Activated T-cell treated with anti-CD3 and anti-CD28 coated beads, Interleukin-2, amount 50 U/mL, for 72 hours (primary cell): Measurements from ENCODE around the gene FANCC. TPM values are rescaled to one million over a fixed set of nuclear protein-coding genes. Genes with fewer than 3 reads are reported as not detected.

Experiments
- ATAC-seq, 2 donors: fragments of 150-1000 bp; cut with Tn5 transposase; replicated peaks in 1 of 2; 2 replicates each; pipeline ENCODE4 v1.10.0; 2021; ENCODE audit warnings: moderate library complexity in 2 of 2, mild to moderate bottlenecking in 1 of 2
- DNase-seq, 2 donors: peaks; one replicate each; pipeline ENCODE4 v3.0.0; 2021 to 2022; ENCODE audit warnings: mixed read lengths in 1 of 2
- H3K27ac Mint-ChIP-seq: one replicate; pipeline ENCODE4 v1.8.0; 2022; ENCODE audit warnings: mild to moderate bottlenecking, moderate library complexity, mixed read lengths
- H3K27me3 Mint-ChIP-seq: one replicate; pipeline ENCODE4 v1.8.0; 2022; ENCODE audit warnings: low read depth, mixed read lengths
- H3K36me3 Mint-ChIP-seq, 2 donors: one replicate each; pipeline ENCODE4 v1.8.0; 2022; ENCODE audit warnings: mixed read lengths in 2 of 2, mild to moderate bottlenecking in 1 of 2; ENCODE audit not compliant: insufficient read depth in 2 of 2
- H3K4me1 Mint-ChIP-seq: one replicate; pipeline ENCODE4 v1.8.0; 2022; ENCODE audit warnings: low read depth, mixed read lengths
- H3K4me3 Mint-ChIP-seq, 2 donors: one replicate each; pipeline ENCODE4 v1.8.0; 2022; ENCODE audit warnings: mild to moderate bottlenecking in 2 of 2, mixed read lengths in 2 of 2, moderate library complexity in 2 of 2
- H3K9me3 Mint-ChIP-seq, 2 donors: one replicate each; pipeline ENCODE4 v1.8.0; 2022; ENCODE audit warnings: mixed read lengths in 2 of 2
- total RNA-seq, 2 donors: library from RNA; stranded (reverse); gene quantifications; one replicate each; pipeline ENCODE4 v1.2.3, GENCODE V29; 2022

FANCC gene
- total RNA-seq, 2 donors from 2014 or later: 13.6 to 15.6 TPM

GRCh38 chr9:95061916-95062595 is 255.5 kb downstream of the FANCC start:
- ATAC-seq (no peak), DNase-seq (no peak)
- no peaks in the 10 kb centered on the region for H3K36me3 Mint-ChIP-seq
- no peaks in the 10 kb centered on the region for H3K9me3 Mint-ChIP-seq
- no peak overlapping the region for H3K4me3 Mint-ChIP-seq
- H3K27ac Mint-ChIP-seq: no peak overlapping the region
- no peaks in the 10 kb centered on the region for H3K4me1 Mint-ChIP-seq
- no peaks in the 10 kb centered on the region for H3K27me3 Mint-ChIP-seq

GRCh38 chr9:95060916-95061315 is 256.6 kb downstream of the FANCC start:
- Mint-ChIP-seq H3K27me3 (no peaks in the 10 kb centered on the region), H3K9me3 (no peaks in the 10 kb centered on the region), H3K27ac (no peak overlapping the region), H3K36me3 (no peaks in the 10 kb centered on the region), H3K4me1 (no peaks in the 10 kb centered on the region), H3K4me3 (no peak overlapping the region)
- ATAC-seq (no peak), DNase-seq (no peak)

GRCh38 chr9:95060234-95060633 is 257.3 kb downstream of the FANCC start:
- Mint-ChIP-seq H3K27me3 (no peaks in the 10 kb centered on the region), H3K27ac (no peak overlapping the region), H3K9me3 (no peaks in the 10 kb centered on the region), H3K4me3 (no peak overlapping the region), H3K4me1 (no peaks in the 10 kb centered on the region), H3K36me3 (no peaks in the 10 kb centered on the region)
- no peak for DNase-seq
- ATAC-seq: no peak

- no peaks in the 10 kb centered on the region for H3K9me3 Mint-ChIP-seq
- ATAC-seq (no peak), DNase-seq (no peak)
- H3K27ac Mint-ChIP-seq: no peak overlapping the region
- no peaks in the 10 kb centered on the region for H3K36me3 Mint-ChIP-seq
- no peaks in the 10 kb centered on the region for H3K27me3 Mint-ChIP-seq
- H3K4me3 Mint-ChIP-seq: no peak overlapping the region
- no peaks in the 10 kb centered on the region for H3K4me1 Mint-ChIP-seq
Observed at GRCh38 chr9:95058795-95059386, 258.6 kb downstream of the FANCC start.

- ATAC-seq (no peak), DNase-seq (no peak)
- Mint-ChIP-seq H3K27me3 (no peaks in the 10 kb centered on the region), H3K9me3 (no peaks in the 10 kb centered on the region), H3K4me3 (no peak overlapping the region), H3K27ac (no peak overlapping the region), H3K36me3 (no peaks in the 10 kb centered on the region), H3K4me1 (no peaks in the 10 kb centered on the region)
Observed at GRCh38 chr9:95058121-95058785, 259.3 kb downstream of the FANCC start.

DNA sequence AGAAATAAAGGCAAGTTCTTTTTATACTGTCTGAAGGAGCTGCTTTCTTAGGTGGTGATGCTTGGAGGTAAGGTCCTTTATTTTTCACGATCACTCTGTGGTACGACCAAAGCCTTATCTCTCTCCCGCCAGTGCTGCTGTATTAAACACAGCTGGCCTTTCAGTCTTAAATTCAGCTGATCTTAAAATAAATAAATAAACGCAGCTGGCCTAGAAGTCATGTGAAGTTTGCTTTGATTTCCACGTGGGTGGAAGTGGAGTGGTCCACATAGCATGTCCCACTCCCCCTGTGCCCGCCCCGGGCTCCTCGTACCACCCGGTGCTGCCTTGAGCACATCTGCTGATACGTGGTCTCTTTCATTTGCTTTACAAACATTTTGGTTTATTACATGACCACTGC is 260.4 kb downstream of the FANCC start:
- Mint-ChIP-seq H3K27ac (no peak overlapping the region), H3K36me3 (no peaks in the 10 kb centered on the region), H3K9me3 (no peaks in the 10 kb centered on the region), H3K27me3 (no peaks in the 10 kb centered on the region), H3K4me1 (no peaks in the 10 kb centered on the region), H3K4me3 (no peak overlapping the region)
- no peak for ATAC-seq
- no peak for DNase-seq

GRCh38 chr9:95055851-95056551 is 261.5 kb downstream of the FANCC start:
- no peak overlapping the region for H3K4me3 Mint-ChIP-seq
- no peak overlapping the region for H3K27ac Mint-ChIP-seq
- ATAC-seq (no peak), DNase-seq (no peak)
- H3K27me3 Mint-ChIP-seq: no peaks in the 10 kb centered on the region
- no peaks in the 10 kb centered on the region for H3K4me1 Mint-ChIP-seq
- no peaks in the 10 kb centered on the region for H3K9me3 Mint-ChIP-seq
- no peaks in the 10 kb centered on the region for H3K36me3 Mint-ChIP-seq

- H3K4me1 Mint-ChIP-seq: no peaks in the 10 kb centered on the region
- no peaks in the 10 kb centered on the region for H3K9me3 Mint-ChIP-seq
- no peak overlapping the region for H3K27ac Mint-ChIP-seq
- H3K36me3 Mint-ChIP-seq: no peaks in the 10 kb centered on the region
- peaks cover 4% of the 10 kb centered on the region for H3K27me3 Mint-ChIP-seq
- no peak for ATAC-seq
- DNase-seq: no peak
- no peak overlapping the region for H3K4me3 Mint-ChIP-seq
Observed at GRCh38 chr9:95055334-95055850, 262.1 kb downstream of the FANCC start.

- Mint-ChIP-seq H3K27me3 (peaks cover 18% of the 10 kb centered on the region), H3K27ac (no peak overlapping the region), H3K9me3 (no peaks in the 10 kb centered on the region), H3K4me3 (no peak overlapping the region), H3K4me1 (peaks cover 5% of the 10 kb centered on the region), H3K36me3 (no peaks in the 10 kb centered on the region)
- DNase-seq (no peak), ATAC-seq (no peak)
Observed at GRCh38 chr9:95053611-95054570, 263.6 kb downstream of the FANCC start.

- H3K4me3 Mint-ChIP-seq: no peak overlapping the region
- H3K27me3 Mint-ChIP-seq: peaks cover 30% of the 10 kb centered on the region
- H3K27ac Mint-ChIP-seq: no peak overlapping the region
- peaks cover 9% of the 10 kb centered on the region for H3K4me1 Mint-ChIP-seq
- H3K36me3 Mint-ChIP-seq: peaks cover 0 to under 1% of the 10 kb centered on the region in 2 donors
- no peak for ATAC-seq
- H3K9me3 Mint-ChIP-seq: no peaks in the 10 kb centered on the region
- no peak for DNase-seq
Observed at GRCh38 chr9:95049761-95050160, 267.7 kb downstream of the FANCC start.
